Astrocyte (in vitro differentiated cells and primary cell): ENCODE data around the gene WDHD1.

Experiments
- CTCF ChIP-seq: IDR thresholded peaks from 2 replicates; pipeline ENCODE4 v1.5.1; 2011; ENCODE audit warnings: low read depth, mild to moderate bottlenecking, inconsistent platforms, low read length, moderate library complexity; ENCODE audit not compliant: insufficient read depth
- EZH2 ChIP-seq: IDR thresholded peaks from 2 replicates; pipeline ENCODE4 v1.6.1; 2012; ENCODE audit warnings: mild to moderate bottlenecking, low read length, inconsistent platforms; ENCODE audit not compliant: insufficient read depth

DNA sequence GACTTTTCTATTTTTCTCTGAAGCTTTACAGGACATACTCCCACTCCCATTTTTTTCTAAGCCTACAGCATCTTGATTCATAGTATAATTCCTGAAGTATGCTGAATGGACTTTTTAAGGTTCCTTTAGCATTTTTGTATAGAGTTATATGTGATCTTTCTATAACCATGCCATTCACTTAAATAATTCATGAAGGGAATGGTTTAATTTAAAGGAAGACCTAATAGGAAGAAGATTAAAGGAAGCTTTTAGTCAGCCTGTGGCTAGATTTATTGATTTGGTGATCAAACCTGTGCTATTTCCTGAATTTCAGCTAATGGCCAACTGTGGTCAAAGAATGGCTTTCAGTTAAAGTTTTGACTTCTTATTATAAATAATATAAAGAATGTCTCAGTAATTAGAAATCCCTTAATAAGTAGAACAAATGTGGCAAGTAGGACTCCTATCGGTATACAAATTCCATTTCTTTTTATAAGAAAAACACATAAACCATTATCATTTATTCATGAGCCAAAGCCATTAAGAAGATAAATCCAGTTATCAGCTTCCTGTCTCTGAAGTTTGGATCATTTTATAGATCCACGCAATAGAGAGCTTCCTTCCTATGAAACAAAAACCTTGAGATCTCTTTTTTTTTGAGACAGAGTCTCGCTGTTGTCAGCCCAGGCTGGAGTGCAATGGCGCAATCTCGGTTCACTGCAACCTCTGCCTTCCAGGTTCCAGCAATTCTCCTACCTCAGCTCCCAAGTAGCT lies 20.6 kb upstream of the WDHD1 start:
- TF ChIP-seq CTCF (no peak), EZH2 (no peak)
